Panc1 (cell line): Measurements from ENCODE around the gene HIGD1A. TPM values are rescaled to one million over a fixed set of nuclear protein-coding genes. Genes with fewer than 3 reads are reported as not detected.

Experiments
- ATAC-seq: fragments of 200-7000 bp; cut with Tn5 transposase; 2 replicates; pipeline ENCODE4 v1.9.1; 2020; ENCODE audit warnings: mild to moderate bottlenecking, moderate library complexity
- BruUV-seq: library from RNA; stranded (reverse); fragments of 400-500 nt; replicated peaks from 2 replicates; lab custom pipeline; 2021; lab: Mats Ljungman, UMichigan
- CTCF ChIA-PET: fragments of 300-600 bp; sonication (Branson Sonifier 250); formaldehyde crosslinking; loops from one replicate; lab custom pipeline; 2022; ENCODE audit warnings: antibody characterized with exemption; lab: Charles Lee
- POLR2A ChIA-PET: fragments of 300-600 bp; sonication (Branson Sonifier 250); formaldehyde crosslinking; loops from one replicate; lab custom pipeline; 2022; ENCODE audit warnings: antibody characterized with exemption; lab: Charles Lee
- DNase-seq: peaks from one replicate; pipeline ENCODE4 v3.0.0-alpha.2; 2010; ENCODE audit warnings: low read depth, low spot score
- H3K27ac ChIP-seq: 2 replicates; pipeline ENCODE4 v1.5.1; 2011; ENCODE audit warnings: mild to moderate bottlenecking, low read length, inconsistent platforms
- H3K27me3 ChIP-seq: fragments of 200-500 bp; sonication (Bioruptor generic); 2 replicates; pipeline ENCODE4 v1.6.0; 2014; ENCODE audit warnings: low read length, inconsistent platforms; ENCODE audit not compliant: control insufficient read depth, insufficient read depth
- H3K36me3 ChIP-seq: fragments of 200-500 bp; sonication (Bioruptor generic); 2 replicates; pipeline ENCODE4 v1.5.1; 2014; ENCODE audit warnings: inconsistent platforms, mild to moderate bottlenecking, low read length, moderate library complexity; ENCODE audit not compliant: control insufficient read depth, insufficient read depth
- H3K4me1 ChIP-seq: 2 replicates; pipeline ENCODE4 v1.5.1; 2011; ENCODE audit warnings: inconsistent platforms, mild to moderate bottlenecking, low read length, moderate library complexity; ENCODE audit not compliant: control insufficient read depth, insufficient read depth
- H3K4me3 ChIP-seq, 2 experiments: 2 replicates each; pipeline ENCODE4 v1.5.1; 2011 to 2012; ENCODE audit warnings: low read depth in 2 of 2, low read length in 2 of 2, mild to moderate bottlenecking in 2 of 2, inconsistent platforms in 1 of 2, moderate library complexity in 1 of 2
- H3K9me3 ChIP-seq: fragments of 200-500 bp; sonication (Bioruptor generic); 2 replicates; pipeline ENCODE4 v1.5.1; 2014; ENCODE audit warnings: low read depth, mild to moderate bottlenecking, inconsistent platforms, low read length, moderate library complexity; ENCODE audit not compliant: control insufficient read depth, insufficient read depth
- CTCF ChIP-seq: fragments of 450-650 bp; IDR thresholded peaks from 2 replicates; pipeline ENCODE4 v1.5.1; 2017; ENCODE audit warnings: mild to moderate bottlenecking
- POLR2AphosphoS5 ChIP-seq: IDR thresholded peaks from 2 replicates; pipeline ENCODE4 v1.6.1; 2012; ENCODE audit warnings: mild to moderate bottlenecking, low read depth, low read length, moderate library complexity
- SIN3A ChIP-seq: IDR thresholded peaks from 2 replicates; pipeline ENCODE4 v1.6.1; 2012; ENCODE audit warnings: low read depth, mild to moderate bottlenecking, low read length, moderate library complexity, borderline replicate concordance; ENCODE audit not compliant: insufficient read depth
- TCF7L2 ChIP-seq: IDR thresholded peaks from 2 replicates; pipeline ENCODE4 v1.6.1; 2011; ENCODE audit warnings: mild to moderate bottlenecking, low read depth, low read length, inconsistent platforms
- in situ Hi-C: cut with HindIII; loops from 2 replicates; pipeline ENCODE4 v1.10.0; 2016; ENCODE audit warnings: low sequenced_read_pairs, low pct_unique_long_range_greater_than_20kb
- intact Hi-C: fragments of 100-400 bp; cut with micrococcal nuclease; formaldehyde crosslinking; loops from one replicate; pipeline ENCODE4 v1.10.0; 2022; ENCODE audit not compliant: unreplicated experiment
- total RNA-seq: library from RNA; stranded (reverse); gene quantifications from one replicate; pipeline ENCODE4 v1.2.1, GENCODE V29; 2021; ENCODE audit not compliant: unreplicated experiment
- TF ChIP-seq, protein P1 (sequence below), 2 experiments: IDR thresholded peaks; 2 replicates each; pipeline ENCODE4 v1.6.1; 2011 to 2012; ENCODE audit warnings: low read depth in 2 of 2, control low read depth in 1 of 2, low read length in 1 of 2, mild to moderate bottlenecking in 1 of 2, moderate library complexity in 1 of 2; ENCODE audit not compliant: insufficient read depth in 1 of 2

HIGD1A gene
- total RNA-seq, 1 experiment from 2014 or later = 74.6 TPM

- TF ChIP-seq POLR2AphosphoS5 (no peak), CTCF (no peak), TCF7L2 (no peak), SIN3A (no peak)
- TF ChIP-seq, protein P1, sequence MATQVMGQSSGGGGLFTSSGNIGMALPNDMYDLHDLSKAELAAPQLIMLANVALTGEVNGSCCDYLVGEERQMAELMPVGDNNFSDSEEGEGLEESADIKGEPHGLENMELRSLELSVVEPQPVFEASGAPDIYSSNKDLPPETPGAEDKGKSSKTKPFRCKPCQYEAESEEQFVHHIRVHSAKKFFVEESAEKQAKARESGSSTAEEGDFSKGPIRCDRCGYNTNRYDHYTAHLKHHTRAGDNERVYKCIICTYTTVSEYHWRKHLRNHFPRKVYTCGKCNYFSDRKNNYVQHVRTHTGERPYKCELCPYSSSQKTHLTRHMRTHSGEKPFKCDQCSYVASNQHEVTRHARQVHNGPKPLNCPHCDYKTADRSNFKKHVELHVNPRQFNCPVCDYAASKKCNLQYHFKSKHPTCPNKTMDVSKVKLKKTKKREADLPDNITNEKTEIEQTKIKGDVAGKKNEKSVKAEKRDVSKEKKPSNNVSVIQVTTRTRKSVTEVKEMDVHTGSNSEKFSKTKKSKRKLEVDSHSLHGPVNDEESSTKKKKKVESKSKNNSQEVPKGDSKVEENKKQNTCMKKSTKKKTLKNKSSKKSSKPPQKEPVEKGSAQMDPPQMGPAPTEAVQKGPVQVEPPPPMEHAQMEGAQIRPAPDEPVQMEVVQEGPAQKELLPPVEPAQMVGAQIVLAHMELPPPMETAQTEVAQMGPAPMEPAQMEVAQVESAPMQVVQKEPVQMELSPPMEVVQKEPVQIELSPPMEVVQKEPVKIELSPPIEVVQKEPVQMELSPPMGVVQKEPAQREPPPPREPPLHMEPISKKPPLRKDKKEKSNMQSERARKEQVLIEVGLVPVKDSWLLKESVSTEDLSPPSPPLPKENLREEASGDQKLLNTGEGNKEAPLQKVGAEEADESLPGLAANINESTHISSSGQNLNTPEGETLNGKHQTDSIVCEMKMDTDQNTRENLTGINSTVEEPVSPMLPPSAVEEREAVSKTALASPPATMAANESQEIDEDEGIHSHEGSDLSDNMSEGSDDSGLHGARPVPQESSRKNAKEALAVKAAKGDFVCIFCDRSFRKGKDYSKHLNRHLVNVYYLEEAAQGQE (IDR thresholded peaks at IDR 0.05; ENCODE audit: insufficient read depth in 1 of 2, low read depth in 2 of 2, low read length in 1 of 2) = no peak
- no TSS peak for BruUV-seq
- ATAC-seq (no peak), DNase-seq (no peak)
- Histone ChIP-seq H3K27ac (no peak overlapping the region), H3K27me3 (no peaks in the 10 kb centered on the region), H3K9me3 (no peaks in the 10 kb centered on the region), H3K36me3 (no peaks in the 10 kb centered on the region), H3K4me3 (no peak overlapping the region), H3K4me1 (no peaks in the 10 kb centered on the region)
- intact Hi-C loops (no loop called here), in situ Hi-C loops (no loop called here)
- ChIA-PET CTCF (no interaction called here), POLR2A (no interaction called here)
These were observed 53.5 kb downstream of the HIGD1A start for GRCh38 chr3:42750834-42751233.

GRCh38 chr3:42749753-42750231 is 54.5 kb downstream of the HIGD1A start:
- H3K27me3 ChIP-seq = no peaks in the 10 kb centered on the region
- H3K27ac ChIP-seq = no peak overlapping the region
- ChIA-PET POLR2A (no interaction called here), CTCF (no interaction called here)
- no peak for DNase-seq
- in situ Hi-C loops = no loop called here
- H3K36me3 ChIP-seq = no peaks in the 10 kb centered on the region
- no peak overlapping the region for H3K4me3 ChIP-seq
- intact Hi-C loops = no loop called here
- no peaks in the 10 kb centered on the region for H3K9me3 ChIP-seq
- peak; percentile 51 for TF ChIP-seq CTCF
- no peak for TF ChIP-seq TCF7L2
- no peaks in the 10 kb centered on the region for H3K4me1 ChIP-seq
- no TSS peak for BruUV-seq
- 0 out of 2 replicates have a peak, but pooled peaks have one; percentile 48 for ATAC-seq
